SK-N-SH treated with all-trans-retinoic acid at 6 μM for 48 hours (cell line): ENCODE measurements around the gene RNF114.

Source experiments
- ATAC-seq: fragments of 200-7000 bp; cut with Tn5 transposase; 3 replicates; pipeline ENCODE4 v1.9.1; 2020; ENCODE audit warnings: mild to moderate bottlenecking, moderate library complexity
- BACH2 ChIP-seq: fragments of 250-450 bp; sonication (Bioruptor Pico); IDR thresholded peaks from 2 replicates; pipeline ENCODE4 v1.9.0; 2021; ENCODE audit warnings: mild to moderate bottlenecking, borderline replicate concordance
- CSRNP3 ChIP-seq: fragments of 250-450 bp; sonication (Bioruptor Pico); IDR thresholded peaks from 2 replicates; pipeline ENCODE4 v1.5.1; 2021; ENCODE audit warnings: mild to moderate bottlenecking, moderate library complexity
- ESRRG ChIP-seq: fragments of 250-450 bp; sonication (Bioruptor Pico); IDR thresholded peaks from 2 replicates; pipeline ENCODE4 v1.6.1; 2021; ENCODE audit warnings: mild to moderate bottlenecking
- GLIS3 ChIP-seq: fragments of 250-450 bp; sonication (Bioruptor Pico); IDR thresholded peaks from 2 replicates; pipeline ENCODE4 v1.5.0; 2020; ENCODE audit warnings: mild to moderate bottlenecking, moderate library complexity
- ISL1 ChIP-seq: fragments of 250-450 bp; sonication (Bioruptor Pico); IDR thresholded peaks from 2 replicates; pipeline ENCODE4 v2.1.2; 2022; ENCODE audit warnings: mild to moderate bottlenecking, moderate library complexity
- RARB ChIP-seq: fragments of 250-450 bp; sonication (Bioruptor Pico); IDR thresholded peaks from 2 replicates; pipeline ENCODE4 v1.8.0; 2021; ENCODE audit warnings: mild to moderate bottlenecking, moderate library complexity
- SNAI2 ChIP-seq: fragments of 250-450 bp; sonication (Bioruptor Pico); IDR thresholded peaks from 2 replicates; pipeline ENCODE4 v1.5.0; 2020; ENCODE audit warnings: mild to moderate bottlenecking, moderate library complexity
- TOX ChIP-seq: fragments of 250-450 bp; sonication (Bioruptor Pico); IDR thresholded peaks from 2 replicates; pipeline ENCODE4 v1.8.0; 2021; ENCODE audit warnings: mild to moderate bottlenecking, moderate library complexity, borderline replicate concordance
- TSHZ2 ChIP-seq: fragments of 250-450 bp; sonication (Bioruptor Pico); IDR thresholded peaks from 2 replicates; pipeline ENCODE4 v1.5.0; 2020; ENCODE audit warnings: mild to moderate bottlenecking, moderate library complexity
- ZC3H10 ChIP-seq: fragments of 250-450 bp; sonication (Bioruptor Pico); IDR thresholded peaks from 2 replicates; pipeline ENCODE4 v1.5.1; 2021; ENCODE audit warnings: mild to moderate bottlenecking, moderate library complexity
- ZFP3 ChIP-seq: fragments of 250-450 bp; sonication (Bioruptor Pico); IDR thresholded peaks from 2 replicates; pipeline ENCODE4 v1.5.0; 2020; ENCODE audit warnings: mild to moderate bottlenecking, moderate library complexity
- ZFP30 ChIP-seq: fragments of 450-650 bp; formaldehyde crosslinking; IDR thresholded peaks from 2 replicates; pipeline ENCODE4 v1.5.0; 2022; ENCODE audit warnings: mild to moderate bottlenecking, moderate library complexity
- TF ChIP-seq, protein P1 (sequence below): fragments of 250-450 bp; sonication (Bioruptor Pico); IDR thresholded peaks from 2 replicates; pipeline ENCODE4 v1.5.1; 2020; ENCODE audit warnings: low read depth, mild to moderate bottlenecking, moderate library complexity
- TF ChIP-seq, protein P2 (sequence below): fragments of 250-450 bp; sonication (Bioruptor Pico); IDR thresholded peaks from 2 replicates; pipeline ENCODE4 v1.8.0; 2020; ENCODE audit warnings: mild to moderate bottlenecking, moderate library complexity, borderline replicate concordance
- TF ChIP-seq, protein P3 (sequence below): fragments of 250-450 bp; sonication (Bioruptor Pico); IDR thresholded peaks from 2 replicates; pipeline ENCODE4 v1.8.0; 2021; ENCODE audit warnings: low read depth, mild to moderate bottlenecking, moderate library complexity, borderline replicate concordance

The RNF114 gene

GRCh38 chr20:49890471-49891361, 45.5 kb upstream of the RNF114 start:
- TF ChIP-seq TSHZ2 (CRISPR knock-in tag) (no peak), ZFP30 (CRISPR knock-in tag) (no peak), GLIS3 (CRISPR knock-in tag) (no peak), RARB (CRISPR knock-in tag) (no peak), TOX (CRISPR knock-in tag) (no peak), ESRRG (no peak), CSRNP3 (CRISPR knock-in tag) (no peak), SNAI2 (CRISPR knock-in tag) (no peak), ZFP3 (CRISPR knock-in tag) (no peak)
- TF ChIP-seq, protein P1, sequence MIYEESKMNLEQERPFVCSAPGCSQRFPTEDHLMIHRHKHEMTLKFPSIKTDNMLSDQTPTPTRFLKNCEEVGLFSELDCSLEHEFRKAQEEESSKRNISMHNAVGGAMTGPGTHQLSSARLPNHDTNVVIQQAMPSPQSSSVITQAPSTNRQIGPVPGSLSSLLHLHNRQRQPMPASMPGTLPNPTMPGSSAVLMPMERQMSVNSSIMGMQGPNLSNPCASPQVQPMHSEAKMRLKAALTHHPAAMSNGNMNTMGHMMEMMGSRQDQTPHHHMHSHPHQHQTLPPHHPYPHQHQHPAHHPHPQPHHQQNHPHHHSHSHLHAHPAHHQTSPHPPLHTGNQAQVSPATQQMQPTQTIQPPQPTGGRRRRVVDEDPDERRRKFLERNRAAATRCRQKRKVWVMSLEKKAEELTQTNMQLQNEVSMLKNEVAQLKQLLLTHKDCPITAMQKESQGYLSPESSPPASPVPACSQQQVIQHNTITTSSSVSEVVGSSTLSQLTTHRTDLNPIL (CRISPR knock-in tag), result no peak
- no peak for ATAC-seq

GRCh38 chr20:49891476-49892110, 44.6 kb upstream of the RNF114 start:
- TF ChIP-seq RARB (CRISPR knock-in tag), result no peak
- TF ChIP-seq, protein P1 (CRISPR knock-in tag), result no peak
- no peak for TF ChIP-seq ISL1 (CRISPR knock-in tag)
- TF ChIP-seq, protein P2, sequence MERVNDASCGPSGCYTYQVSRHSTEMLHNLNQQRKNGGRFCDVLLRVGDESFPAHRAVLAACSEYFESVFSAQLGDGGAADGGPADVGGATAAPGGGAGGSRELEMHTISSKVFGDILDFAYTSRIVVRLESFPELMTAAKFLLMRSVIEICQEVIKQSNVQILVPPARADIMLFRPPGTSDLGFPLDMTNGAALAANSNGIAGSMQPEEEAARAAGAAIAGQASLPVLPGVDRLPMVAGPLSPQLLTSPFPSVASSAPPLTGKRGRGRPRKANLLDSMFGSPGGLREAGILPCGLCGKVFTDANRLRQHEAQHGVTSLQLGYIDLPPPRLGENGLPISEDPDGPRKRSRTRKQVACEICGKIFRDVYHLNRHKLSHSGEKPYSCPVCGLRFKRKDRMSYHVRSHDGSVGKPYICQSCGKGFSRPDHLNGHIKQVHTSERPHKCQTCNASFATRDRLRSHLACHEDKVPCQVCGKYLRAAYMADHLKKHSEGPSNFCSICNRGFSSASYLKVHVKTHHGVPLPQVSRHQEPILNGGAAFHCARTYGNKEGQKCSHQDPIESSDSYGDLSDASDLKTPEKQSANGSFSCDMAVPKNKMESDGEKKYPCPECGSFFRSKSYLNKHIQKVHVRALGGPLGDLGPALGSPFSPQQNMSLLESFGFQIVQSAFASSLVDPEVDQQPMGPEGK (CRISPR knock-in tag), result no peak
- no peak for TF ChIP-seq GLIS3 (CRISPR knock-in tag)
- TF ChIP-seq CSRNP3 (CRISPR knock-in tag), result no peak
- TF ChIP-seq, all 23 proteins: peak for 0
- no peak for ATAC-seq

DNA sequence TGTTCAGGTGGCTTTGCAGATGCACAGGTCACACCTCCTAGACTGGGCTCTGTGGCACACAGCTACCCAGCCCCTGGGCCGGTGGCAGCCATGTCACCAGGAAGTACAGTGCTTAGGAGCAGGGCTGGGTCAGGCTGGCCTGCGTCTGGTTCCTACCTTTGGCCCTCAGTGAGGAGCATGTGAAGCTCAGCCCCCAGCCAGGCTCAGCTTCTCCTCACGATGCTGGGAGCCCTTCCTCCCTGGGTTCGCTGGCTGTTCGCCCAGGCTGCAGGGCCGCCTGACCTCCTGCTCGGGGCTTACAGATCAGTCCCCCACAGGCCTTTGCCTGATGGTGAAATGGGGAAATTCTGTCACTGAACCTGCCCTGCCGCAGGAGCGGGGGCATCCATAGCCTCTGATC, 43.9 kb upstream of the RNF114 start:
- ATAC-seq, result no peak

More for the DNA sequence above, 43.9 kb upstream of the RNF114 start:
- no peak for TF ChIP-seq TOX (CRISPR knock-in tag)
- no peak for TF ChIP-seq ESRRG
- TF ChIP-seq BACH2, result no peak
- no peak for TF ChIP-seq ZC3H10
- TF ChIP-seq RARB (CRISPR knock-in tag), result no peak
- TF ChIP-seq, protein P3, sequence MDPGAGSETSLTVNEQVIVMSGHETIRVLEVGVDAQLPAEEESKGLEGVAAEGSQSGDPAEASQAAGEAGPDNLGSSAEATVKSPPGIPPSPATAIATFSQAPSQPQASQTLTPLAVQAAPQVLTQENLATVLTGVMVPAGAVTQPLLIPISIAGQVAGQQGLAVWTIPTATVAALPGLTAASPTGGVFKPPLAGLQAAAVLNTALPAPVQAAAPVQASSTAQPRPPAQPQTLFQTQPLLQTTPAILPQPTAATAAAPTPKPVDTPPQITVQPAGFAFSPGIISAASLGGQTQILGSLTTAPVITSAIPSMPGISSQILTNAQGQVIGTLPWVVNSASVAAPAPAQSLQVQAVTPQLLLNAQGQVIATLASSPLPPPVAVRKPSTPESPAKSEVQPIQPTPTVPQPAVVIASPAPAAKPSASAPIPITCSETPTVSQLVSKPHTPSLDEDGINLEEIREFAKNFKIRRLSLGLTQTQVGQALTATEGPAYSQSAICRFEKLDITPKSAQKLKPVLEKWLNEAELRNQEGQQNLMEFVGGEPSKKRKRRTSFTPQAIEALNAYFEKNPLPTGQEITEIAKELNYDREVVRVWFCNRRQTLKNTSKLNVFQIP (CRISPR knock-in tag), result no peak
